Limb (tissue), 2 donors: ENCODE measurements around the gene PTPRN2.
"Not testable (repeated sequence)": the region's sequence is repeated elsewhere in the genome, so short reads cannot be mapped to it uniquely, and the experiment has no call there.

Source experiments
- DNase-seq, 2 donors: peaks; one replicate each; pipeline ENCODE4 v3.0.0-alpha.2; 2016; ENCODE audit errors: extremely low spot score in 2 of 2

PTPRN2 gene

DNA sequence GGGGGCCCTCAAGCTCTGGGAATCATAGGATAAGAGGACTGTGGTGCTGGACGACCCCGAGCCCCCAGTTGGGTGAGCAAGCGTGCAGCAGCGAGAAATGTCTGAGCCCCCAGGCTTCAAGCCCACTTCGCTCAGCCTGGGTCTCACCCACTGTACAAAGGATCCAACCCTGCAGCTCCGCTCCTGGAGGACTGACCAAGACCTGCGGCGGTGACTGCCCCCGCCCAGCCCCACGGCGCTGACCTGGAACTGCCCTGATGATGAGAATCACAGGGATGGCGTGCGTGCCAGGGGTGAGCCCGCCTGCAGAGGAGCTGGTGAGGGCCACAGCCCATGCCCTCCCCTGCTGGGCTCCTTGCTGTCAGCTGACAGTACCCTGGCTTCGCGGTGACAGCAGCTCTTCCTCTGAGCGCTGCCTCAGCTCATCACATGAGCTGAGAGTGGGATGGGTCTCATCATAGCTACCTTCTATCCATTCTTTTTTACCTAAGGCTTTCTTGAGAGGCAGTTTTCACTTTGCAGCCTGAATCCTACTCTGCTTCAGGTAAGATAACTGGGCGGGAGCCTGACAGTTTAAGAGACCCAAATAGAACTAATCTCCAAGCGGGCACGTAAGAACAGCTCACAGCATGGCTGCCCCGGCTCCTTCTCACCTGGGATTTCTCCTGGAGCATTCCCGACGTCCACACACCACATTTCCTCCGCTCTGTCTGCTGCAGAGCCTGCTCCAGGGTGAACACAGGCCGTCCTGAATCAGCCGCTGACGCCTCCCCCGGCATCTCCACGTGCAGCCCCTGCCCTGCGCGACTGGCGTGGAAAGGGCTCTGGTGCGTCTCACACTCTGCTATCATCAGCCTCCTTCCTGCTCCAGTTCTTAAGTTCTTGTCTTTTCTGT is 329.9 kb downstream of the PTPRN2 start:
- DNase-seq: no peak

DNA sequence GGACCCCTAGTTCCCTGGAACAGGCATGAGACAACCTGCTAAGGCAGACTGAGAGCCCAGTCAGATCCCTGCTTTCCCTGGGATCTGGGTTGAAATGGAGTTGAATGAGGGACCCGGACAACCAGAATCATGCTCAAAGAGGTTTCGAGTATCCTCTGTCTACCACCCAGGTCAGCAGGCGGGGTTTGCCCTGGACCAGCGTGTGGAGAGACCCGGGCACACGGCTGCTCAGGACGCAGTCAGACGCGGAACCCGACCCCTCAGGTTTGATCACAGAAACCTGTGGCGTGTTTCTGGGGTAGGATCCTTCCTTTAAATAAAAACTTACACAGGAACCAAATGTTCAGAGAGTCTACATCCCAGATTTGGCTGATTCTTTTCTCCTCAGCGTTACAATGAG is 330.6 kb downstream of the PTPRN2 start:
- DNase-seq: no peak

DNA sequence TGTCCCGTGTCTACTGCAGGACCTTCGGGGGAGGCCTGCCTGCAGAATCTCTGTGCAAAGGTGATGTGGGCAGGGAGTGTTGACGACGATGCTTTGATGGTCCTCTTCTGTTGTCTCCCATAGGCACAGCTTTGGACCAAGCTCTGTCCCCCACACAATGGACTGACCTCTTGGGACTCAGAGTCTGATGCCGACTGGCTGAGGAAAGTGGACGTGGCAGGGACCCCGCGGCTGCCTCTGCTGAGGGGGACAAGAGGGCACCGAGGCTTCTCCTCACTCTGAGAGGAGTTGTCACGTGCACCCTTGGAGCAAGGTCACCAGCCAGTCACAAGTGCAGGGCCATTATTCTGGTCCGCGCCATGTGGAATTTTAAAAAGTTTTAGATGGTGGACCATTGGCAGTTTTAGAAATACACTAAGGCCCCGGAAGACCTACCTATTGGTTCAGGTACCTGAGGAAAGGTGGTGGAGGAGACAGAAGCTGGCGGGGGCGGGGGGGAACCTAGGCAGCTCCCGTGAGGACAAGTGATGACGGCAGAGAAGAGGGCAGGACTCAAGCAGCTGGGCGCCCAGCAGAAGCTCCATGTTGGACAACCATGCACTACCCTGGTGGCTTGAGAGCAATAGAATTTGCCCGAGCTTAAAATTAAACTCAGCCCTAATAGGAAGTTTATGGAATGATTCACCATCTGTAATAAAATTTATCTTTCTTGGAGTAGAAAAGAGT is 331.4 kb downstream of the PTPRN2 start:
- DNase-seq: no peak

DNA sequence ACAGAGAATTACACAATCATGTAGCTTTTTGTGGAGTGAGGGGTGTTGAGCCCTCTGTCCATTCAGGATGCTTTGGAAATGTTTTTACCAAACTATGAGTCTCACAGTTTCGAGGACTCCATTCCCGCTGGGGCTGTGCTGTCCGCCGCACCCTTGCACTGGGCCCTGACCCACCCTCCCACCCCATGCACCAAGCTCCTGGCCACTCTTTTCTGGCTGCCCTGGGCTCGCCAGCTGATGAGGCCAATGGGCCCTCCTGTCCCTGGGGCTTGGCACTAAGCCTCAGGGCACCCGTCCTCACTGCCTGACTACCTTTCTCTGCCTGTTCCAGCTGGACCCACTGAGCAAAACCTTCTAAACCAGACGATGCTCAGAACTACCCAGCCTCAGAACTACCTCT is 332.1 kb downstream of the PTPRN2 start:
- DNase-seq: no peak

DNA sequence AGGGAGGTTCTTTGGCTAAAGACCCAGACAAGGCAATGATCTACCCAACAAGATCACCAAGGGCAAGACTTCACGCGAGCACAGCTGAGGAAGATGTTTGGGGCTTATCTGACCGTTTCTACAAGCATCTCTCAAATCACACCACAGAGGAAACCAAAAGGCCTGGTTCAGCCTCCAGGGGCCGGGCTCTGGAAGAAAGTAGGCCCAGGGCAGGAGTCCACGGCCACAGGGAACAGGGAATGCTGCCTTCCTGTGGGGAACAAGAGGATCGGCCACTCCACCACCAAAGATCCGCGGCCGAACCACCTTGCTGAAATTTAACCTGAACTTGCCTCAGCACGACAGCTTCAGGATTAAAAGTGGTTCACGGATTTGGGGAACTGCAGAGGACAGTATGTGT is 332.5 kb downstream of the PTPRN2 start:
- no peak for DNase-seq

DNA sequence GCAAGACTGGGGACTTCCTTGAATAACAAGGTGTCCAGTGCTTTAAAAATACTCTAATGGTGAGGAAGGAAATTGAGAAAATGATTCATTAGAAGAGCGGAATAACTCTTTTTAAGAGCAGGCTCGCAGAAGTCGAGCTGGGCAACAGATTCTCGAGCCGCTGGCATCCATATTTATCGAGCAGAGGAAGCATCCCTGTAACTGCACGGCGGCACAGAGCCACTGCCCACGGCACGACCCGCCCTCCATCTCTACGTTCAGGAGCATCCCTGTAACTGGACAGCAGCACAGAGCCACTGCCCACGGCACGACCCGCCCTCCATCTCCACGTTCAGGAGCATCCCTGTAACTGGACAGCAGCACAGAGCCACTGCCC is 334.0 kb downstream of the PTPRN2 start:
- not testable (repeated sequence) for DNase-seq

DNA sequence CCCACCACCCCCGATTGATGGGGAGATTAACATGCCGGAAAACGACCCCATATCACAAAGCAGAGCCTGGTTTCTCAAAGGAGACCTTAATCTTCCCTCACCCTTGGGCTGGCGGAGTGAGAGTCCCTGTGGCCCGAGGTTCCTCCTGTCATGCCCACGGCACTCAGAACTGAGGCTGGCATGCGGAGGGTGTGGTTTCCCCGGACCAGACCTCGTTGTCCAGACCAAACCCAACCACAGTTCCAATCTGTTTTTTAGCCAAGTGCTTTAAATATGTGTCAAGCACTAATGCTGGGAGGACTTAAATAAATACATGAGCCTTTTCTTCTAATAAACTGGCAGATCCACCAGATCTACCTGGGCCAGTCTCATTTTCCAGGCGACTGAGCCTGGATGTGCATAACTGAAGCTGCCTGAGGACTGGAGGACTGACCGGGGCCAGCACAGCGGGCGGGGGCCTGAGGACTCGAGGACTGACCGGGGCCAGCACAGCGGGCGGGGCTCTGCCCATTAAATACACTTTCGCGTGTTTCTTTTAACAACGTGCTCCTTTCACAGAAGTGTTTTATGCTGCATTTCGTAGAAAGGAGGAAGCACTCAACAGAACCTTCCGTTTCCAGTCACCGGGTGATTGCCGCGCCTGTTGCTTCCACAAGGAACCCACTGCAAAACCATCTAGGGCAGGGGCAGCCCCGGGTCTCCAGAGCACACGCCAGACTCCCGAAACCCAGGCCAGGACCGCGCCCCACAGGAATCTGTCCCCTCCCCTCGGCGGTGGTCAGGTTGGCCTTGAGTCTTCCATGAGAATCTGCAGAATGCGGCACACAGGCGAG is 334.6 kb downstream of the PTPRN2 start:
- DNase-seq: no peak

DNA sequence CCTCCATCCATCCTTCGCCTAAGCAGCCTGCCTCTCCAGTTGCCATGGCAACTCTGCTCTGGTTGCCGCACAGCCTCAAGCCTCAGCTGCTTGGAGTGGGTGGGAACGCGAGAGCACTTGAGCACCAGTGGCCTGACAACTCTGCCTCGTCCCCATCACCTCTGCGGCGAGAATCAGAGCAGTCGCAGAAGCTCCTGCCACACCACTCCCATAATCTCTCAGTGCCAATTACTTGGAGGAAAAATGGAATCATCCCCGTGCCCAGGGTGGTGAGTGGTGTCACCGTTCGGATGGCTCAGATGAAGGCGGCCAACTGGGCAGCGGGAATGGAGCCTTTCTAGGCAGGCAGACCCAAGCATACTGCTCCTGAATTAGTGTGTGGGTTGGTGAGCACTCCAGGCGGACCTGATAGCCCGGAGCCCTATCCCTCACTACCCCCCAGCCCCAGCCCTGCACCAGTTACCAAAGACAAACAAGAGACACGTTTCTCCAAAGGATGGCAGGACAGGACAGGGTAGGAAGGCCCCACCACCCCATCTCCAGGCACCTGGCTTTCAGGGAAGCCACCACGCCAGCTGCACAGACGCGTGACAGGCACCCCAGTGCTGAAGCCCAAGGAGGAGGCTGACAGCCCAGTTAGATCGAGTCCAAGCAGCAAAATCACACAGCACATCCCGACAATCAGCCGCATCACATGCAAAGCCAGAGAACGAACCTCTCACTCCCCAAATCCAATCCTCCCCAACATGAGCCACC is 335.4 kb downstream of the PTPRN2 start:
- DNase-seq: no peak

DNA sequence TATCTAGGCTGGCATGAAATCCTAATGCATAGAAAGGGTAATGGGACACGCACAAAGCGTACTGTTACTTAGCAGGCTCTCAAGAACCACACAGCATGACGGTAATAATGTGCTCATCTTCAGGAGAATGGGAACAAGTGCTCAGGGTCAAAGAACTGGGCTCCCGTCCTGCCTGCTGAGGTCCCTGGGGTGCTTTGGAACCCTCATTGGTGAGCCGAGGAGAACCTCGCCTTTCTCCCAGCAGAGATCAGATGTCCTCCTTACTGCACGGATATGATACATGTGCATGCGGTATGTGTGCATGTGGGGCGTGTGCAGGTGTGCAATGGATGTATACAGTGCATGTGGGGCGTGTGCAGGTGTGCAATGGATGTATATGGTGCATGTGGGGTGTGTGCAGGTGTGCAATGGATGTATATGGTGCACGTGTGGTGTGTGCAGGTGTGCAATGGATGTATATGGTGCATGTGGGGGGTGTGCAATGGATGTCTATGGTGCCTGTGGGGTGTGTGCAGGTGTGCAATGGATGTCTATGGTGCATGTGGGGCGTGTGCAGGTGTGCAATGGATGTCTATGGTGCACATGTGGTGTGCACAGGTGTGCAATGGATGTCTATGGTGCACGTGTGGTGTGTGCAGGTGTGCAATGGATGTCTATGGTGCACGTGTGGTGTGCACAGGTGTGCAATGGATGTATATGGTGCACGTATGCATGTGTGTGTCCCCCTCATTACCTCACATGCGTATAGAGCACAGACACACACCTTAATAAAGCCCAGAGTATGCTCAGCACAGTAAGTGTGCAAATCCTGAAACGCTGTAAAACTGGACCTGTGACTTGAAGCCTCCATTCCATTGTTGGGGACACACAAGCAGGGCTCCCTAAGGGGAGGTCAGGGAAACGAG is 336.3 kb downstream of the PTPRN2 start:
- no peak for DNase-seq

DNA sequence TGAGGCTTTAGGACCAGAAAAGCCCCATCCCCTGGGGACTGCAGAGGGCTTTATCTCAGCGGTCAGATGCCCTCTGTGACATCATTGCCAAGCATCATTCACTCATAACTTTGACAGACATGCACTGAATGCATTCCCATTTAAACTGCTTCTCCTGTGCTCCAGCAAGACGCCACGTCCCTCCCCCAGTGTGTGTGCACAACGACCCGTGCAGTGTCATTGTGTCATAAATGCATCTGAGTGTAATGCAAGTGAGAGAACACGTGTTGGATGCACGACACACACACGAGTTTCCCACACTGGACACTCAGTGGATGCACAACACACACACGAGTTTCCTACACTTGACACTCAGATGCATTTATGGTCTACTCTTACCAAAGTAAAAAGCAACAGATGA is 337.9 kb downstream of the PTPRN2 start:
- DNase-seq: no peak

DNA sequence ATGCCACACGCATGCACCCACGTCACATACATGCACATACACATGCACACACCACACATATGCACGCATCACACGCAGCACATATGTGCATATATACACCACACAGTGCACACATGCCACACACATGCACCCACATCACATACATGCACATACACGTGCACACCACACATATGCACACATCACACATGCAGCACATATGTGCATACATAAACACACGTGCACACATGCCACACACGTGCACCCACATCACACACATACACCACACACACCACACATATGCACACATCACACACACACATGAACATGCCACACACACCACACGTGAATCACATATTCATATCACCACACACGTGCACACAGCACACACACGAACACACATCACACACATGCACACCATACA is 338.8 kb downstream of the PTPRN2 start:
- no peak for DNase-seq

DNA sequence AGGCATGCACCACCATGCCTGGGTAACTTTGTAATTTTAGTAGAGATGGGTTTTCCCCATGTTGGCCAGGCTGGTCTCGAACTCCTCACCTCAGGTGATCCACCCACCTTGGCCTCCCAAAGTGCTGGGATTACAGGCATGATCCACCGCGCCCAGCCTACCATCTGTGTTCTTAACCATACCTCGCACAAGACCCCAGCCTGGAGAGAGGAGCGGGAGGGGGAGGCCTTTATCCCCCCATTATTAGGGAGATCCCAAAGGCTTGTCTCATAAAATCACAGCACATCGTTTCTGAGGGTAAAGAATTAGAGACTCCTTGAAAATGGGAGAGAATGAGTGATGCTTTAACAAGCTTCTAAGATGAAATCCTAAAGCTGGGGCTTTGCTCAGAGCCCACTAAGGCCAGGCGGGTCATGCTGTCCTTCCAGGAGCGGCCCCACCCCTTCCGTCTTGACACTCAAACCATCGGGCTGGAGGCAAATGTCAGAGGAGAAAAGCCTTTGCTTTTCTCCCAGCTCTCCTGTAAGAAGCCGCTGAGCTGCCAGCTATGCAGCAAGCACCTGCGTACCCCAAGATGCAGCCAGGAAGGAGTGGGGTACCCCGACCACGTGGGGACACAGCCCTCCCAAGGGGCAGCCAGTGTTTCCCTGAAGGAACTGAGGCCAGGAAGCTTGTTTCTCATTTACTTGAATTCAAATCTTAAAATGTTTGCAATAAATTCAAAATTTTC is 339.7 kb downstream of the PTPRN2 start:
- DNase-seq: no peak

DNA sequence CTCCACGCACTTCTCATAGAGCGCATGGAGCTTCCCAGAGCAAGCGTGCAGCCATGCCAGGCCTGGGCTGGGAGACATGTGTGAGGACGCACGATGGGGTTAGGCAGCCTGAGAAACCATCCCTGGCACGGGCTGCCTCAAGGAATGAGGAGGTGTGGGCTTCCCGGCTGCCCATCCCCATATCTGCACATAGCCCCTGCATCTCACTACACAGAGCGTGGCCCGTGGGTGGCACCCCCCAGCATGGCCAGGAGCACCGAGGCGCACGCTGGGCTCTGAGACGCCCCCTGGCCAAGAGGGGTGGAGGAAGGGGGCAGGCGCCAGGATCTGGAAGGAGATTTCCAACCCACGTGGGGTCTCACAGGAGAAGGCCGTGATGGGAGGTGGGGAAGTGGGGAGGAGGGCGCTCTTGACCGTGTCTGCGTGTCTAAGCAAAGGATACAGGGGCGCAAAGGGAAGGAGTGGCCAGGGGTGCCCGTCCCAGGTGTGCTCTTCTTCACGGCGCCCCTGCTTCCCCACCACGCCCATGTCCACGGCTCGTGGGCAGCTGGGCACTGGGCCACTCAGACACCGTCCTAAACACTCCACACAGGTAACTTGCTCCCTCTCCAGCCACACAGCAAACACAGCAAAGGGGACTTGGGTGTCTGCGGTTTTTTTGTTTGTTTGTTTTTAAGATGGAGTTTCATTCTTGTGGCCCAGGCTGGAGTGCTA is 340.5 kb downstream of the PTPRN2 start:
- no peak for DNase-seq

DNA sequence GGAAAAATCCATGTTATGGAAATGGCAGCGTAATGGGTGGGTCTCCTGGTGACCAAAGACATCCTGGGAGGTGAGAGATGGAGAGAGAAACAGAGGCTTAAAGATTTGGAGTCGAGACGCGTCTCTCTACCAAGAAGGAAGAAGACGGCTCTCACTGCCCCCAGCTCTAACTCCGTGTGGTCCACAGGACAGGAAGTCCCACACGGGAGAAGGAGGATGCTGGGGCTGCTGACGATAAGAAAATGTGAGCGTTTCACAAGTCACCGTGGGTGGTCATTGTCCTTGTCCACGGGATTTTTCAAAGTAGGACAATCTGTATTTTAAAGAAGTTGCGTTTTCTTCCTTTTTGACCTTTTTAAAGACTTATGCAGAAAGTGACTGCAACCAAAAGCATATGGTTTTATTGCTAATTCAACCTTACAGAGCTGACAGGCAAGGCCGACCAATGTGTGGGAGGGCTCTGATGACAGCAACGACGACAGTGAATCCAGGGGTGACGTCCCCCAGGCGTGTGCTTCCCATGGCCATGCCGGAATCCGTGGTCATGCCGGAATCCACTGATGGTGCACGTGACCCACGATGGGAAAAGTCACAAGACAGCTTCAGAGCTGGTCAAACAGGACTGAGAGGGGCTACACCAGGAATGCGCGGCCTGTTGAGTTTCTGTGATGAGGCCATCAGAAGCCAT is 341.2 kb downstream of the PTPRN2 start:
- no peak for DNase-seq

DNA sequence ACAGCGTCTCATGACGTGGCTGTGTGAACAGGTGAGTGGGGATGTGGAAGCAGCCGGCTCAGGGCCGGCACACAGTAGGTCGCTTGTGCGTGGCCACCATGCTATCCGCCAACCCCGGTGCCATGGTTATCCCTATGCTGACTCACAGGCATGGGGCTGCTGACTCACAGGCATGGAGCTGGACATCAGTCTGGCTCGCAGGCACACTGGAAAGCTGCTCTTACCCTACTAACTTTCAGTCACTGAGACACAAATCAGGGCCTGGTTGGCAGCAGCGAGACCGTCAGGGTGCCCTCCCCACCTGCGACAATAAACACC is 341.9 kb downstream of the PTPRN2 start:
- DNase-seq: no peak

DNA sequence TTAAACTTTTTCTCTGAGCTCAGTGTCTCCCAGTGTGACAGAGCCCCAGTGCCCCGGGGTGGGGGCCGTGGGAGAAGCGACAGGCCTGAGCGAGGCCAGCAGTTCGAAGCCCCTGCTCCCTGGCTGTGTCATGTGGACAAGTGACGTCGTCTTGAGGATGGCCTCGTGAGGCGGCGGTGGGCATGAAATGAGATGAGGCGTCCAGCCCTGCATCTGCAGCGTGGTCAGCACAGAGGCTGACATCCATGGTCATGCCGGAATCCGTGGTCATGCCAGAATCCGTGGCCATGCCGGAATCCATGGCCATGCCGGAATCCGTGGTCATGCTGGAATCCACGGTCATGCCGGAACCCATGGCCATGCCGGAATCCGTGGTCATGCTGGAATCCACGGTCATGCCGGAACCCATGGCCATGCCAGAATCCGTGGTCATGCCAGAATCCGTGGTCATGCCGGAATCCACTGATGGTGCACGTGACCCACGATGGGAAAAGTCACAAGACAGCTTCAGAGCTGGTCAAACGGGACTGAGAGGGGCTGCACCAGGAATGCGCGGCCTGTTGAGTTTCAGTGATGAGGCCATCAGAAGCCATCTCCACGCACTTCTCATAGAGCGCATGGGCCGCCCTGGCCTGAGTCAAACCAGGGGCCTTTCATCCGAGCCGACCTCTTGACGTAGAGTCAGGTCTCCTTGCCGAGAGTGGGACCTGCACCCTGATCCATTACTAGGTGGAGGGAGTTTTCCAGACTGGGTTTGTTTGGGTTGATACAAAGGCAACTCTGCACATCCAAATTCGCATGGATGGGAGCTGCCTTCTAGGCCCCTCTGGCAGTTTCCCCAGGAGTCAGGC is 342.5 kb downstream of the PTPRN2 start:
- no peak for DNase-seq

DNA sequence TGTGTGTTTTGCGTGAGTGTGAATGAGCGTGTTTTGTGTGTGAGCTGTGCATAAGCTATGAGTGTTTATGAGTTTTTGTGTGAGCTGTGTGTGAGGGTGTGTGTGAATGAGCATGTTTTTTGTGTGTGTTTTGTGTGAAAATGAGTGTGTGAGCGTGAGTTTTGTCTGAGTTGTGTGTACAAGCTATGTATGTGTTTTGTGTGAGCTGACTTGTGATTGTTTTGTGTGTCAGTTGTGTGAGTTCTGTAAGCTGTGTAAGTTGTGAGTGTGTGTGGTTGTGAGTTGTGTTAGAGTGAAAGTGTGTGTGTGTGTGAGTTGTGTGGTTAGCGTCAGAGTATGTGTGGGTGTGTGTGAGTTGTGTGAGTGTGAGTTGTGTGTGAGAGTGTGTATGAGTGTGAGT is 343.2 kb downstream of the PTPRN2 start:
- DNase-seq: no peak

DNA sequence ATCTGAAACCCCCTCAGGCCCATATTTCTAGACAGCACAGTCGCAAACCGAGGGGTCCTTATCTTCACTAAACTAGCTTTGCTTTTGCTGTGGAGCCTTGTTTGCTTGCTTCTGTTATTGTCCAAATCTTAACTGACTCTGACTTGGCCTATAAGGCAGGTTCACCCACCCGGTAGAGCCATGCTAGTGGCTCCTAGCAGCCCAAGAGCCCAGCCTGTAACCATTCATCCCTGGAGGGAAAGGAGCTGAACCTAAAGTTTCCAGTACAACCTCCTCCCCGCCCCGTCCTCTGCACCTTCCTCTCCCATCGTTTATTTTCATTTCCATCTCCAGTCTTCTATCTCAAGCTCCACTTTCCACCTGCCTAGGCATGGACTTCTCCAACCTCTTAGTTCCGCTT is 345.7 kb downstream of the PTPRN2 start:
- DNase-seq: no peak
